Spleen (tissue), 11 donors: Measurements from ENCODE around the gene ABHD17C. TPM values are rescaled to one million over a fixed set of nuclear protein-coding genes. Genes with fewer than 3 reads are reported as not detected.

ENCODE experiments used
- DNase-seq: peaks from one replicate; pipeline ENCODE4 v3.0.0-alpha.2; 2020
- H3K27ac ChIP-seq, 8 donors: fragments of 200-600 bp; sonication (generic) in 7 of 8; 1 replicate in 4 of 8; 2 replicates in 4 of 8; pipeline versions ENCODE4 v1.5.0 to v1.8.0; 2016 to 2021; ENCODE audit warnings: inconsistent platforms in 4 of 8, mild to moderate bottlenecking in 4 of 8, moderate library complexity in 1 of 8
- H3K27me3 ChIP-seq, 7 donors: fragments of 200-600 bp; sonication (generic) in 6 of 7; replicated peaks in 1 of 7; 1 replicate in 4 of 7; 2 replicates in 3 of 7; pipeline versions ENCODE4 v1.5.0 to v1.8.0; 2016 to 2021; ENCODE audit warnings: inconsistent platforms in 3 of 7, mild to moderate bottlenecking in 1 of 7
- H3K36me3 ChIP-seq, 6 donors: fragments of 200-600 bp; sonication (generic) in 5 of 6; 1 replicate in 4 of 6; 2 replicates in 2 of 6; pipeline versions ENCODE4 v1.5.0 to v1.8.0; 2016 to 2021; ENCODE audit warnings: inconsistent platforms in 2 of 6
- H3K4me1 ChIP-seq, 6 donors: fragments of 200-600 bp; sonication (generic) in 5 of 6; 1 replicate in 3 of 6; 2 replicates in 3 of 6; pipeline versions ENCODE4 v1.5.0 to v1.8.0; 2016 to 2021; ENCODE audit warnings: inconsistent platforms in 3 of 6
- H3K4me3 ChIP-seq, 8 donors: fragments of 200-600 bp; sonication (generic) in 7 of 8; 1 replicate in 4 of 8; 2 replicates in 4 of 8; pipeline versions ENCODE4 v1.5.0 to v1.8.0; 2016 to 2021; ENCODE audit warnings: inconsistent platforms in 4 of 8, mild to moderate bottlenecking in 4 of 8, moderate library complexity in 2 of 8
- H3K9me3 ChIP-seq, 8 donors: fragments of 200-600 bp; sonication (generic) in 7 of 8; 1 replicate in 4 of 8; 2 replicates in 4 of 8; pipeline versions ENCODE4 v1.5.0 to v1.8.0; 2016 to 2021; ENCODE audit warnings: inconsistent platforms in 4 of 8
- CTCF ChIP-seq, 11 experiments: fragments of 200-600 bp in 7 of 11; fragments of 450-650 bp in 4 of 11; sonication (generic) in 4 of 11; IDR thresholded peaks in 8 of 11; conservative IDR thresholded peaks in 3 of 11; 1 replicate in 7 of 11; 2 replicates in 4 of 11; pipeline versions ENCODE4 v1.4.0 to v1.8.0; 2016 to 2021; ENCODE audit warnings: antibody characterized with exemption in 11 of 11, inconsistent platforms in 4 of 11, mild to moderate bottlenecking in 1 of 11
- POLR2A ChIP-seq, 3 donors: fragments of 450-650 bp; IDR thresholded peaks; one replicate each; pipeline ENCODE4 v1.5.1; 2017; ENCODE audit warnings: antibody characterized with exemption in 3 of 3, mild to moderate bottlenecking in 1 of 3
- POLR2AphosphoS5 ChIP-seq, 3 donors: sonication (generic); formaldehyde crosslinking; IDR thresholded peaks; one replicate each; pipeline ENCODE4 v1.5.1; 2017; ENCODE audit warnings: antibody characterized with exemption in 3 of 3
- WGBS, 5 donors: extraction: QIAGEN DNeasy Blood & Tissue Kit in 3 of 5; methylation state at CpG; one replicate each; pipeline versions ENCODE4 v1.1.5 to v1.1.7; 2013 to 2018; 5-methylcytosine and 5-hydroxymethylcytosine counted together
- intact Hi-C: fragments of 100-400 bp; cut with DNase I; formaldehyde crosslinking; loops from one replicate; pipeline ENCODE4 v1.15.0; 2023; ENCODE audit warnings: low total_unique reads
- polyA plus RNA-seq, 3 donors: library from polyadenylated mRNA; stranded (reverse); fragments of 200-250 nt; gene quantifications; one replicate each; pipeline ENCODE4 v1.2.1, GENCODE V29; 2013
- total RNA-seq, 7 donors: library from RNA; depleted of rRNA in 3 of 7; stranded (reverse); fragments of >200 nt in 3 of 7; fragmentation: NEBNext Ultra II Directional in 4 of 7; extraction: Animal tissue kit (Norgen Biotek cat#: 25700) in 4 of 7; gene quantifications; one replicate each; pipeline versions ENCODE4 v1.1.0 to v1.2.1, GENCODE V29; 2016 to 2021
- donor health status: healthy with polysubstance abuse.
- donor health status: DM: no; HTN: no; CAD: no; lungs with moderate emphysema.
- donor health status: DM: no; HTN: no; CAD: no.
- donor health status: Bipolar disorder and iron deficiency.
- donor health status: healthy.
- donor health status: DM: no; HTN: no; CAD: no.
- donor health status: DM: yes; HTN: yes; CAD: no.

Gene ABHD17C
- total and polyA plus RNA-seq, 10 donors: 4.2 to 17.0 (median 10.9) TPM

GRCh38 chr15:80769153-80769828 lies 74.2 kb downstream of the ABHD17C start:
- no peak for DNase-seq
- intact Hi-C loops: no loop called here
- H3K27ac ChIP-seq: no peak overlapping the region
- no peak overlapping the region for H3K4me3 ChIP-seq
- H3K4me1 ChIP-seq: no peaks in the 10 kb centered on the region
- no peaks in the 10 kb centered on the region for H3K9me3 ChIP-seq
- no peaks in the 10 kb centered on the region for H3K27me3 ChIP-seq
- WGBS, 5 donors: 84 to 89% (median 86%) methylated on average over 7 of the region's 7 CpGs
- no peak for TF ChIP-seq POLR2A (IDR thresholded peaks at IDR 0.05)
- no peak for TF ChIP-seq CTCF (IDR thresholded peaks at IDR 0.05 in 8 of 11, conservative IDR thresholded peaks at IDR 0.05 in 3 of 11)
- no peak for TF ChIP-seq POLR2AphosphoS5 (IDR thresholded peaks at IDR 0.05)
- no peaks in the 10 kb centered on the region for H3K36me3 ChIP-seq

DNA sequence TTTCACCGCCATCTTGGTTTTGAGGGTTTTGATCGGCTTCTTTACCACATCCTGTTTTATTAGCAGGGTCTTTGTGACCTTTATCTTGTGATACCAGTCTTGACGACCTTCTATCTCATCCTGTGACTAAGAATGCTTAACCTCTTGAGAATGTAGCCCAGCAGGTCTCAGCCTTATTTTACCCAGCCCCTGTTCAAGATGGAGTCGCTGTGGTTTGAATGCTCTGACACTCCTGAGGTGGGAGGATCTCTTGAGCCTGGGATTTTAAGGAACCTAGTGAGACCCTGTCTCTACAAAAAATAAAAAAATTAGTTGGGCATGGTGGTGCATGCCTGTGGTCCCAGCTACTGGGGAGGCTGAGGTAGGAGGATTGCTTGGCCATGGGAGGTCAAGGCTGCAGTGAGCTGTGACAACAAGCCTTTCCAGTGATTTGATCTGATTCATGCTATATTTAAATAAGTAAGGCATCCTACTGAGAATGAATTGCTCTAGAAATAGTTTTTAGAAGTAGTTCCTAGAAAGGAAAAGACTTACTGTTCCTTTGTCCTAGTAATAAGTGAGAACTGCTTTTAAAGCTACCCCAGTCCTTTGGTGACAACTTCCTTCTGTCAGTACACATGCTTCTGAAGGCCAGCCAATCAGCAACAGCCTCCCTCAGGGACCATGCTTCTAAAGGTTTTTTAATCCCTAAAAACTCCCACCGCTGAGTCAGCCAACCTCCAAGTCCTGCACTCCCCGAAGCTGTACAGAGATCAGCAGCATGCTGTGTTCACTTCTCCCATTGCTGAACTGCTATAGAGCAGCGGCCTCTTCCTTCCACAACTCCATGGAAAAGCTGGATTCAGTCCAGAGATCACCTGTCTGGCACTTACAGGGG lies 75.0 kb downstream of the ABHD17C start:
- H3K27me3 ChIP-seq: no peaks in the 10 kb centered on the region
- no peaks in the 10 kb centered on the region for H3K36me3 ChIP-seq
- no peak for DNase-seq
- TF ChIP-seq CTCF (IDR thresholded peaks at IDR 0.05 in 8 of 11, conservative IDR thresholded peaks at IDR 0.05 in 3 of 11) (no peak), POLR2AphosphoS5 (IDR thresholded peaks at IDR 0.05) (no peak), POLR2A (IDR thresholded peaks at IDR 0.05) (no peak)
- peaks cover 0 to 6% (median 0%) of the 10 kb centered on the region in 6 donors for H3K4me1 ChIP-seq
- no peak overlapping the region for H3K4me3 ChIP-seq
- H3K27ac ChIP-seq: no peak overlapping the region
- intact Hi-C loops: loop anchor here (10.0 kb wide), 1 partner anchor 75 kb away; the partner anchor contains the start of gene ABHD17C
- WGBS, 5 donors: 78 to 88% (median 81%) methylated on average over 7 of the region's 7 CpGs
- no peaks in the 10 kb centered on the region for H3K9me3 ChIP-seq

DNA sequence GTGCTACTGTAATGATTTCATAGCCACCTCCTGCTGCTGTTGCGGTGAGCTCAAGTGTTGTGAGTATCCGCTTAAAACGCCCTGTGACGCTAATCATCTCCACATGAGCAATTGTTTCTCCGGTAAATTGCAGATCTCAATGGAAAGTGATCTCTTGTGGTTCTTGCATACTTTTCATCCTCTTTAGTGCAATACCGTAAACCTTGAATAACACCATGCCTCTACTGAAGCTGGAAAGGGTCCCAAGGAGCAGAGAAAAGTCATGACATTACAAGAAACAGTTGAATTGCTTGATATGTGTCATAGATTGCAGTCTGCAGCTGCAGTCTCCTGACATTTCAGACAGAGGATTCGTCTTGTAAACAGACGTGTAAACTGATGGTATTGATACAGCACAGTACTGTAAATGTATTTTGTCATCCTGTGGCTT lies 78.0 kb downstream of the ABHD17C start:
- Histone ChIP-seq H3K36me3 (no peaks in the 10 kb centered on the region), H3K4me1 (peaks cover 0 to 26% (median 12%) of the 10 kb centered on the region in 6 donors), H3K27me3 (peaks cover 0 to 15% (median 0%) of the 10 kb centered on the region in 7 donors), H3K9me3 (no peaks in the 10 kb centered on the region), H3K27ac (no peak overlapping the region), H3K4me3 (no peak overlapping the region)
- 80 to 91% (median 86%) methylated on average over 8 of the region's 8 CpGs for WGBS, 5 donors
- TF ChIP-seq POLR2A (IDR thresholded peaks at IDR 0.05) (no peak), POLR2AphosphoS5 (IDR thresholded peaks at IDR 0.05) (no peak), CTCF (IDR thresholded peaks at IDR 0.05 in 8 of 11, conservative IDR thresholded peaks at IDR 0.05 in 3 of 11) (no peak)
- DNase-seq: no peak
- intact Hi-C loops: loop anchor here (10.0 kb wide), 1 partner anchor 78 kb away; the partner anchor contains the start of gene ABHD17C
